ENCODE results near the gene IL17F. TPM values are rescaled to one million over a fixed set of nuclear protein-coding genes. Genes with fewer than 3 reads are reported as not detected.

The IL17F gene
- total RNA-seq (ENCODE audit: low replicate concordance), result not detected in 2 replicates
- long read RNA-seq, result 0 reads

DNA sequence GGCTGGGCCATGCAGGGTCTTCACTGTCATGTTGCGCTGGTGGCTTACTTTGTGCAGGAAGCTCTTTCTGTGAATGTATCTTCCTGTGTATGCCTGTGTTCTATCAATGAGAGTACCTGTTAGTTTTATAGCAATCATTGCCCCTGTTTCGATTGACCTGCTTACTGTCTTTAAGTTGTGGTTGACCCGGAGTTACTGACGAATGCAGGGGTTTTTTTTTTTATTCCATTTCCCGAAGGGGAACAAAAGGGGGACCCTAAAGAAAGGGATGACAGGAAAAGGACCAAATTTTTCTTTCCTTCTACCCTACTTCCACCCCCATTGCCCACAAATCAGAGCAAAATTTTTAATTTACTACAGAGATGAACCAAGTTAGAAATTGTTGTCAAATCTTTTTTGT is at the start of gene IL17F:
Gene IL17F, minus strand, starts transcription at position 101 of the 400 bp plus-strand sequence. Its CDS starts 71 bp downstream, at position 30.
- Mint-ChIP-seq H3K4me1 (ENCODE audit: unreplicated experiment) (no peaks in the 10 kb centered on the region), H3K27me3 (peaks cover 8% of the 10 kb centered on the region), H3K36me3 (no peaks in the 10 kb centered on the region), H3K4me3 (no peak within 1 kb of the TSS), H3K27ac (no peak within 1 kb of the TSS), H3K9me3 (no peaks in the 10 kb centered on the region)
- TF ChIP-seq CTCF (conservative IDR thresholded peaks at IDR 0.05), result no peak
- no peak for DNase-seq (ENCODE audit: extremely low spot score, unreplicated experiment)

DNA sequence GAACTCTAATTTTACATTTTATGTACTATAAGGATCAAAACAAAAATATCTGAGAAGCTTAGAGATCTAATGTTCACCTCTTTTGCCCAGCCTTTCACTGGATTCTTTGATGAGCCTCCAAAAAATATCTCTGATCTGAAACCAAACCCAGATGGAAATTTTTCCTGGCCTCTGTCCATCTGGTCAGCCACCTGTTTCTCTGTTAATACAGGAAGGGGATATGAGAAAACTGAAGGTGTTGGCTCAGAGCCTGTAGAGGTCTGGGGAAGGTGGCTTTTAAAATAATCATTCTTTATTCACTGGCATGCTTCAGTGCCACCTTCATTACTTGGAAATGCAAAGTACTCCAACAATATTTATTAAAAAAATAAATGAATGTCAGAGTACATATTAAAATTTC is 48.8 kb upstream of the IL17F start:
- Mint-ChIP-seq H3K27ac (no peak overlapping the region), H3K4me3 (no peak overlapping the region), H3K9me3 (peaks cover 4% of the 10 kb centered on the region), H3K27me3 (no peaks in the 10 kb centered on the region), H3K4me1 (ENCODE audit: unreplicated experiment) (no peaks in the 10 kb centered on the region), H3K36me3 (no peaks in the 10 kb centered on the region)
- TF ChIP-seq CTCF (conservative IDR thresholded peaks at IDR 0.05), result no peak
- DNase-seq (ENCODE audit: extremely low spot score, unreplicated experiment), result no peak

- TF ChIP-seq CTCF (conservative IDR thresholded peaks at IDR 0.05), result no peak
- Mint-ChIP-seq H3K27me3 (no peaks in the 10 kb centered on the region), H3K9me3 (no peaks in the 10 kb centered on the region), H3K27ac (no peak overlapping the region), H3K36me3 (no peaks in the 10 kb centered on the region), H3K4me3 (no peak overlapping the region), H3K4me1 (ENCODE audit: unreplicated experiment) (peaks cover 6% of the 10 kb centered on the region)
- no peak for DNase-seq (ENCODE audit: extremely low spot score, unreplicated experiment)
These were observed 44.5 kb upstream of the IL17F start for GRCh38 chr6:52288841-52289240.

GRCh38 chr6:52288216-52288615 is 43.9 kb upstream of the IL17F start:
- Mint-ChIP-seq H3K4me1 (ENCODE audit: unreplicated experiment) (peaks cover 10% of the 10 kb centered on the region), H3K4me3 (no peak overlapping the region), H3K9me3 (no peaks in the 10 kb centered on the region), H3K27me3 (no peaks in the 10 kb centered on the region), H3K27ac (no peak overlapping the region), H3K36me3 (no peaks in the 10 kb centered on the region)
- DNase-seq (ENCODE audit: extremely low spot score, unreplicated experiment), result no peak
- TF ChIP-seq CTCF (conservative IDR thresholded peaks at IDR 0.05), result no peak

DNA sequence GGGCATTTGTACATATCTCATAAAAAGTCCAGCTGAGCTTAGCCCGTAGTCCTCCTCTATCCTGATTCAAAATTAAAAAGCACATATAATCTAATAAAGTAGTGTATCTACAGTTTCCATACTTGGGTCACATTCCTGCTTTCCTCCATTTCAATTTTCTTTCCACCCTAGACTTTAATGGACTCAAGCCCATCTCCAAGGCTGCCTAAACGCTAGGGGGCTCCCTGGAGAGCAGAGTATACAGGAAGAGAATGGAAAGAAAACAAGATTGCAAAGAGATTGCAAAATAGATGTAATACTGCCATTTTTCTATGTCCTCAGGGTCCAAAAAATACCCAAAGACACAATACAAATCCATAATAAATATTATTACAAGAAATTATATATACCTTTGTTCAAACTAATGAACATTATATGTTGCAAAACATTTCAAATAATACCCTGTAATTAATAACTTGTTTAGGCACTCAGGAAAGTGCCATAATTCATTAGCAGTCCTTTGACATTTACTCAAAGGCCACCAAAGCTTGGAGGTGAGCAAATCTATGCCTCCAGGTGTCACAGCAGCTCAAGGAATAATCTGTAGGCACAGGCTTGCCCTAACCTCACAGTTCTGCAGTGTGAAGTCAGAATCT is 42.6 kb upstream of the IL17F start:
- Mint-ChIP-seq H3K27me3 (no peaks in the 10 kb centered on the region), H3K4me1 (ENCODE audit: unreplicated experiment) (peaks cover 17% of the 10 kb centered on the region), H3K27ac (peak overlapping the region; percentile 42), H3K9me3 (no peaks in the 10 kb centered on the region), H3K36me3 (peaks cover 8% of the 10 kb centered on the region), H3K4me3 (peak overlapping the region; percentile 76)
- peak; percentile 83 for TF ChIP-seq CTCF (conservative IDR thresholded peaks at IDR 0.05)
- DNase-seq (ENCODE audit: extremely low spot score, unreplicated experiment), result no peak

Measured in type B pancreatic cell (in vitro differentiated cells).